Upper lobe of left lung (tissue), 4 donors: ENCODE results near the gene CHST11.

Experiments used
- CTCF ChIP-seq, 6 experiments: fragments of 450-650 bp in 4 of 6; fragments of 200-600 bp in 2 of 6; sonication (generic) in 2 of 6; IDR thresholded peaks; one replicate each; pipeline ENCODE4 v1.5.1; 2016 to 2019; ENCODE audit warnings: antibody characterized with exemption in 6 of 6
- EP300 ChIP-seq, 4 donors: sonication (generic); formaldehyde crosslinking; IDR thresholded peaks; one replicate each; pipeline ENCODE4 v1.5.1; 2017; ENCODE audit warnings: antibody characterized with exemption in 4 of 4, control low read depth in 2 of 4

- TF ChIP-seq EP300 (IDR thresholded peaks at IDR 0.05) (no peak), CTCF (IDR thresholded peaks at IDR 0.05) (no peak)
These were observed 106.0 kb downstream of the CHST11 start for GRCh38 chr12:104562763-104563162.
